Measurements from ENCODE around the gene FOSB.
A peak's percentile ranks its signal among the peaks of the same experiment; 100 is the strongest.
"Not testable (repeated sequence)": the region's sequence is repeated elsewhere in the genome, so short reads cannot be mapped to it uniquely, and the experiment has no call there.

Gene FOSB

DNA sequence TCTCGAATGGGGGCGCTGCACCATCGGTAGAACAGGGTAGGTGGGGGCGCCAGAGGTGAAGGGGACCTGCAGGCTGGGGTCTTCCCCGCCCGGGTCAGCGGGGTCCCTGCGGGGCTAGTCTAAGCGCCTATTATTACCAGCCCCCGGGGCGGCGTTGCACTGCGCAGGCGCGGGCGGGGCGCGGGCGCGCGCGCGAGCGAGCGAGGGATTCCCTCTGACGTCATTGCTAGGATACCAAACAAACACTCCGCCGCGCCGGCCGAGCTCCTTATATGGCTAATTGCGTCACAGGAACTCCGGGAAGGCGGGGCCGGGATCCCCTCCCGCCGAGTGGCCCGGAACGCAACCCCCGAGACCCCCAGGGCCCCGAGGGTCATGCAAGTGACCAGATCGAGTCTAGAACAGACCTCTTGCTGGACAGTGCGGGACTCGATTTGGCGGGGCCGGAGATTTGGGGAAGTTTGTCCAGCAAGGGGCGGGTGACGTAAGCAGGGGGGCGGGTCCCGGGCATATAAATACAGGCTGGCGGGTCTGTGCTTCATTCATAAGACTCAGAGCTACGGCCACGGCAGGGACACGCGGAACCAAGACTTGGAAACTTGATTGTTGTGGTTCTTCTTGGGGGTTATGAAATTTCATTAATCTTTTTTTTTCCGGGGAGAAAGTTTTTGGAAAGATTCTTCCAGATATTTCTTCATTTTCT is at the start of gene FOSB:
Gene FOSB, plus strand, starts transcription at position 541 of the 703 bp plus-strand sequence. CDS start 591 bp downstream, outside the sequence.
- peak; percentile 91 for DNase-seq

DNA sequence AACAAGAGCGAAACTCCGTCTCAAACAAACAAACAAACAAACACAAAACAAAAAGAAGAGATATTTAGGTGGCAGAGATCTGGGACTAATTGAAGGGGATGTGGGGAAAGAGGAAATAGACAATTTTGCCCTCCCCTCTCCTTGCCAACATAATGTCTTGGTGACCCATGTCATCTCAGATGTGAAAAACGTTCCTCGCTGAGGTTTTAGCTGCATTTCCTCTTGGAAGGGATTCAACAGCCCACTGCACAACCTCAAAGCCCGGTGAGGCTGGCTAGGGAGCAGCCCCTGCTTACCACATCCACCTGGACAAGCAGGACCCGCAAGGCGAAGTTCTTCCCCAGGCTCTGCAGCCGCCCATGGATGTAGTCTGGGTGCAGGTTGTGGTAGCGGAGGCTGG is 49.0 kb upstream of the FOSB start:
- no peak for DNase-seq

DNA sequence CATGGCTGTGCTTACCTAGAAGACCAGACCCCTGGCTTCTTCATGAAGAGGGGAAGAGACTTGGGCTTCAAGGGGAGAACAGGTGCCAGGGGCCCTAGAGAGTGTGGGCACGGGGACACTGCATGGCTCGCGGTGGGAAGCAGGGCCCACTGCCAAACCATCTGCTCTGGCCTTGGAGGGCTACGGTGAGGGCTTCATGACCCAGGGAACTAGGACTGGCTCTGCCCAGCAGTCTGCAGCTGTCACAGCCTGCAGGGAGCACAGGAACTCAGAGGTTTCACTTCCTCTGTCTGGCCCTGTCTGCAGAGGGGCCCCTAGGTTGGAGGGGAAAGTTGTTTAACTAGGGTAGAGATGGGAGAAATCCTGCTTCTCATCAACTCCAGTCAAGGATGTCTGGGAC is 48.4 kb upstream of the FOSB start:
- DNase-seq, result no peak

DNA sequence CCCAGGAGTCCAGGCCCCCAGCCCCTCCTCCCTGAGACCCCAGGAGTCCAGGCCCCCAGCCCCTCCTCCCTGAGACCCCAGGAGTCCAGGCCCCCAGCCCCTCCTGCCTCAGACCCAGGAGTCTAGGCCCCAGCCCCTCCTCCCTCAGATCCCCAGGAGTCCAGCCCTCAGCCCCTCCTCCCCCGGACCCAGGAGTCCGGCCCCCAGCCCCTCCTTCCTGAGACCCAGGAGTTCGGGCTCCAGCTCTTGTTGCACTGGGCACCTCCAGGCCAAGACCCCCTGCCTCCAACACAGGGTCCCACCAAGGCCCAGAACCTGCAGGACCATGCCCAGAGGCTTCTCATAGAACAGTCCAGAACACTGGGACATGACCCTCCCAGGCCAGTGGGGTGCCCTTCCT is 47.9 kb upstream of the FOSB start:
- DNase-seq, result no peak

DNA sequence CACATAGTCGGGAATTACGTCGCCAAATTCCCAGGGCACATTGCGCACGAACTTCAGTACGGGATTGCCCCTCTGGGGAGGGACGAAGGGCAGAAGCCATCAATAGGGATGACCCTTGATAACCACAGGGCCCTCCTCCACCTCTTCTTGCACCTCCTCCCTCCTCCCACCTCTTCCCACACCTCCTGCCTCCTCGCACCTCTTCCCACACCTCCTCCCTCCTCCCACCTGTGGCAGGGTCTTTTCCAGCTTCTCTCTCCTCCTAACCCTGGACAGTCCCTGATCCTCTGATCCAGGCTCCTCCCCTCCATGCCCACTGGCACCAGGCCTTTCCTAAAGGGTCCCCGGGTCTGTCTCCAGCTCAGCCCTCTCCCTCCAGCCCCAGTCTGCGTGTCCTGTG is 47.4 kb upstream of the FOSB start:
- no peak for DNase-seq

DNA sequence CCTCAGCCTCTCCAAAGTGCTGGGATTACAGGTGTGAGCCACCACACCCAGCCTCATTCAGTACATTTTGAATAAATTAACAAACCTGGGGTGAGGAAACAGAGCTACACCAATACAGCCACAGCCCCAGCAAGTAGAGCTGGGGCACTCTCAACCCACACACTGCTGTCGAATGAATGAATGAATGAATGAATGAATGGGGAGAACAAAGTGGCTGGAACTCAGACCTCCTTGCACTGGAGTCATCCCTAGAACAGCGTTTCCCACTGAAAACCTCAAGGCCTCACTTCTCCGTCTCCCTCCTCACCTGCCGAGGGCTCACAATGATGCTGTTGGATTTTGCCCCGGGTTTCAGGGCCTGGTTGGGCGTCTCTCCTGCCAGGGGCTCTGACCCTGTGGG is 46.9 kb upstream of the FOSB start:
- DNase-seq, result no peak

DNA sequence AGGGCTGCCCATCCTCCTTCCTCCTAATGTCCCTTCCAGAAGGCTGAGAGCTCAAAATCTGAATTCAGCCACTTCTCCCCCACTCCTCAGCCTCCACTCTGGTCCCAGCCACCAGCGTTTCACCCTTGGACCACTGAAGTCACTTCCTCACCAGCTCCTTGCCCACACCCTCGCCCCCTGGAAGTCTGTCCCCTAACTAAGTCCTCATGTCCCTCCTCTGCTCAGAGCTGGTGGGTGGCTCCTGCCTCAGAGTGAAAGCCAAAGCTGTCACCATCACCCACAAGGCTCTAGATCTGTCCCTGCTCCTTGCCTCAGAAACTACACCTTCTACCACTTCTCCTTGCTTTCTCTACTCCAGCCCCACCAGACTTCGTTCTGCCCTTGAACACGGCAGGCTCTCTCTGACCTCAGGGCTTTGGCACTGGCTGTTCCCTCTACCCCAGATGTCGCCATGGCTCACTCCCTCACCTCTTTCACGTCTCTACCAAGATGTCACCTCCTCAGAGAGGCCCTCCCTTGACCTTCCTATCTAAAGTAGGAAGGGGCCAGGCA is 45.8 kb upstream of the FOSB start:
- no peak for DNase-seq

GRCh38 chr19:45423033-45423588 is 44.7 kb upstream of the FOSB start:
- DNase-seq, result peak; percentile 82

- peak; percentile 63 for DNase-seq
Observed at GRCh38 chr19:45423589-45424190, 44.1 kb upstream of the FOSB start, which contains the start of gene ERCC1. Gene ERCC1, minus strand, starts transcription at chr19:45423917. Its CDS starts 543 bp downstream, at chr19:45423374.

DNA sequence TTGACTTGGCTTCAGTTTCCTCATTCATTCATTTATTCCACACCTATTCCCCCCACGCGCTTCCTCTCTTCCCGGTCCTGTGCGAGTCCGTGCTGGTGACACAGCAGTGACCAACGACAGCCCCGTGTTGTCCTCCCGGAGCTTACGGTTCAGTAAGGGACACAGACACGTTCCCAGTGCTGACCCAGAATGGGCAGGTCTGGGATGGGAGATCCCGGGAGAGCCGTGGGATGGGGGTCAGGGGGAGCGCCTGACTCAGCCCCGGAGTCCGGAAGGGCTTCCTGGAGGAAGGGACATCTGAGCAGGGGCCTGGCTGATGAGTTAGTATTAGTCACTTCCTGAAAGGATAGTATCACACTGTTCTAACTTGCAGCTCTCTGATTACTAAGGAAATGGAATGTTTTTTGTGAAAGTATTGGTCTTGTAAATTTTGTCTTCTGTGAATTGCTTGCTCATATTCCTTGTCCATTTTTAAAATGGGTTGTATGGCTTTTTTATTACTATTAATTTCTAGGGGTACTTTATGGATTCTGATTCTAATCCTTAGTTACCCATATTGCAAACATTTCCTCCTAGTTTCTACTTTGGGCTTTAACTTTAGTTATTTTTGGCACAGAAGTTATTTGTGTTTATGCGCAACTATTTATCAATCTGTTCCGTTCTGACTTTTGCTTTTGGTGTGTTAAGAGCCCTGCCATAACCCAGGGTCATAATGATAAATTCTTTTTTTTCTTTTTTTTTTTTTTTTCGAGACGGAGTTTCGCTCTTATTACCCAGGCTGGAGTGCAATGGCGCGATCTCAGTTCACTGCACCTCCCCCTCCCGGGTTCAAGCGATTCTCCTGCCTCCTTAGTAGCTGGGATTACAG is 43.4 kb upstream of the FOSB start:
- DNase-seq, result no peak

DNA sequence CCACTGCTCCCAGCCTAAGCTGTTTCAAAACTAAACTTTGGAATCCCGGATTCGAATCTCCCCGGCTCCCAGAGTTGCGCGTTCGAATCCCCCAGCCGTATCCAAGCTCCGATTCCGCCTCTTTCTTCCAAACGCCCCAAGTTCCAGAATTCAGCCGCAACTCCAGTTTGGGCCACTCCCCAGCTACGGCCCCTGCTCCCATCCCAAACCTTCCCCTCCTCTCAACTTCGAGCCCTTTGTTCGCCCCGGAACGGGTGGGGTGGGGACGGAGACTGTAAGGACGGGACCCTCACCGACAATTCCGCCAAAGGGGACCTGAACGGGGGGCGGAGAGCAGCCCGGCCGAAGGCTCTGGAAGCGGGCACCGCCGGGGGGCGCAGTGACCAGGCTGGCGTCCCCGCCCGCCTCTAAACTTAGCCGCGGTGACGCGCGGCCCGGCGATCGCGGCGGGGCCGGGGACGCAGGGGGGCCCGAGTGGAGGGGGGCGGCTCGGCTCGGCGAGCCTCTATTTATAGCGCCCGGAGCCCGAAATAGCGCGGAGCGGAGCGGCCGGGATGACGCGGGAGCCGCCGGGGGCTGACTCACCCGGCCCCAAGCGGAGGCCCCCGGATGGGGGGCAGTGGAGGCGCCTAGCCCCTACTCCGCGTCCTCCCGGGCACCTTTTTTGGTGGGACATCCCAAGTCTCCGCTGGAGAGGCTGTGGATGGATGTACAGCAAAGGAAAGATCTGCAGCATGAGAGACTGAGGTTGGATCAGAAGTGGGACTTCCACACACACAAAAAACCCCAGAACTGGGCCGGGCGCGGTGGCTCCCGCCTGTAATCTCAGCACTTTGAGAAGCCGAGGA is 39.2 kb upstream of the FOSB start:
- DNase-seq, result peak; percentile 48

- not testable (repeated sequence) for DNase-seq
Observed at GRCh38 chr19:45429896-45430295, 37.9 kb upstream of the FOSB start.

- DNase-seq, result not testable (repeated sequence)
Observed at GRCh38 chr19:45431008-45431407, 36.8 kb upstream of the FOSB start.

DNA sequence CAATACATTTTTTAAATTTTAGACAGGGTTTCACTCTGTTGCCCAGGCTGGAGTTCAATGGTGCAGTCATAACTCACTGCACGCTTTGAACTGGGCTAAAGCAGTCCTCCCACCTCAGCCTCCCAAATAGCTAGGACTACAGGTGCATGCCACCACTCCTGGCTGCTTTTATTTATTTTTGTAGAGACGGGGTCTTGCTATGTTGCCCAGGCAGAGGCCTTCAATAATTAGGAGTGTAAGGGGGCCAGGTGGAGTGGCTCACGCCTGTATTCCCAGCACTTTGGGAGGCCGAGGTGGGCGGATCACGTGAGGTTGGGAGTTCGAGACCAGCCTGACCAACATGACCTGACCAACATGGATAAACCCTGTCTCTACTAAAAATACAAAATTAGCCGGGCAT is 35.3 kb upstream of the FOSB start:
- not testable (repeated sequence) for DNase-seq

DNA sequence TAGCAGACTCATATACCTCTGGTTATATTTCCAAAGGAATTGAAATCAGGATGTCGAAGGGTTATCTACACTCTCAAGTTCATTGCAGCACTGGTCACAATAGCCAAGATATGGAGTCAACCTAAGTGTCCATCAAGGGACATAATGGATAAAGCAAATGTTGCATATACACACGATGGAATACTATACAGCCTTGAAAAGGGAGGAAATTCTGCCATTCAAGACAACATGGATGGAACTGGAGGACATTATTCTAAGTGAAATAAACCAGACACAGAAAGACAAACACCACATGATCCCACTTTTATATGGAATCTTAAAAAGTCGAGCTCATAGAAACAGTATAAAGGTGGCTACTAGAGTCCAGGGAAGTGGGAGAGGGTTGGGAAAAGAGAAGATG is 30.5 kb upstream of the FOSB start:
- no peak for DNase-seq

GRCh38 chr19:45439190-45439568 is 28.6 kb upstream of the FOSB start:
- no peak for DNase-seq

GRCh38 chr19:45439569-45440258 is 28.1 kb upstream of the FOSB start:
- peak; percentile 87 for DNase-seq

DNA sequence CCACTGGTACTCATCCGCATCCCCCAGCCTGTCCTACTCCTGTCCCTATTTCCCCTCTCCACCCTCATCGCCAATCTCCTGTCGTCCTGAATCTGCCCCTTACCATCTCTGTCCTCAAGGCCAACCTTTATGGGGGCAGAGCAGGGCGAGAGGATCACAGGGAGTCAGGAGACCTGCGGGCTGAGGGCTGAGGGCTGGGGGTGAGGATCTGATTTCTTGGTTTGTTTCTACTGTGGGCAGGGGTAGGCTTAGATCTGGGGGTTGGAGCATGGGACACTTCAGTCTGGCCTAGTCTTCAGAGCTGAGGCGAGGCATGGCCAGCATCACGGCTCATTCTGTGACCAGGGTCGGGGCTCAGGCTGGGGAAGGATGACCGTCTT is 27.5 kb upstream of the FOSB start:
- no peak for DNase-seq

DNA sequence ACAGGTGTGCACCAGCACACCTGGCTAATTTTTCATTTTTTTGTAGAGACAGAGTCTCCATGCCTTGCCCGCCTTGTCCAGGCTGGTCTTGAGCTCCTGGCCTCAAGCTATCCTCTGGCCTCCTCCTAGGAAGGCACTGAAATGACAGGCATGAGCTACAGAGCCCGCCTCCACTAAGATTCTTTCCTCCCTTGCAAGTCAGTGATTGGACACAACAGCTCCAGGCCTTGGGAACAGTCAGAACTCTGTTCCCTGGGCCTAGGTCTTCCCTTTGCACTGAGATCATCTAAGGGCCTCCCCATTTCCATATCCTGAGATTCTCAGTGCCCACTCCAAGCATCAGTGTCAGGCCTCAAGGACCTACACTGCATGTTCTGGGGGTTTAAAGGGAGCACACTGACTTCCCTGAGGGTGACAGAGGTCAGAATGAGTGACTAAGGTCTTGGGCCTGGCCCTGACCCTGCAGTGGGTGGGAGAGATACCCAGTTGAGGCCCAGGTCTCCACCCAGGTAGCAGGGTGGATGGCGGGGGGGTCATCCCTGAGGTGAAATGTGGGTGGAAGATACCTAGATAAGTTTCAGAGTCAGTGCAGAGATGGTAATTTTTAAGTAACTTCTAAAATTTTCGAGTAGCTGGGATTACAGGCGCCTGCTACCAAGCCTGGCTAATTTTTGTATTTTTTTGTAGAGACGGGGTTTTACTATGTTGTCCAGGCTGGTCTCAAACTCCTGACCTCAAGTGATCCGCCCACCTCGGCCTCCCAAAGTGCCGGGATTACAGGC is 26.7 kb upstream of the FOSB start:
- no peak for DNase-seq

GRCh38 chr19:45442408-45442777 is 25.4 kb upstream of the FOSB start:
- no peak for DNase-seq

Data from activated CD8-positive, alpha-beta memory T cell treated with anti-CD3 and anti-CD28 coated beads, Interleukin-2, amount 50 U/mL, for 4 hours (primary cell).